HG03025 (cell line): Measurements from ENCODE around the gene PHYKPL.
"Not testable (repeated sequence)": the region's sequence is repeated elsewhere in the genome, so short reads cannot be mapped to it uniquely, and the experiment has no call there.

ENCODE experiments used
- ATAC-seq: cut with Tn5 transposase; IDR thresholded peaks from one replicate; pipeline ENCODE4 v1.9.1; 2021; ENCODE audit warnings: mild to moderate bottlenecking, moderate library complexity; ENCODE audit not compliant: unreplicated experiment, low FRiP score

PHYKPL gene

GRCh38 chr5:178240341-178240741, 7.7 kb upstream of the PHYKPL start:
- ATAC-seq = no peak

- ATAC-seq = not testable (repeated sequence)
These were observed 7.2 kb upstream of the PHYKPL start for GRCh38 chr5:178239626-178240301.

- no peak for ATAC-seq
These were observed 6.3 kb upstream of the PHYKPL start for GRCh38 chr5:178238711-178239592.

GRCh38 chr5:178238313-178238635, 5.7 kb upstream of the PHYKPL start:
- no peak for ATAC-seq

GRCh38 chr5:178237431-178238312, 5.1 kb upstream of the PHYKPL start:
- no peak for ATAC-seq

GRCh38 chr5:178236679-178237078, 4.1 kb upstream of the PHYKPL start:
- no peak for ATAC-seq

- ATAC-seq = no peak
These were observed 3.5 kb upstream of the PHYKPL start for GRCh38 chr5:178236126-178236525.

- ATAC-seq = no peak
These were observed 3.0 kb upstream of the PHYKPL start for GRCh38 chr5:178235588-178235974.

GRCh38 chr5:178234750-178235587, 2.4 kb upstream of the PHYKPL start:
- ATAC-seq = no peak

- no peak for ATAC-seq
These were observed 1.6 kb upstream of the PHYKPL start for GRCh38 chr5:178234121-178234749.

GRCh38 chr5:178232920-178233429, 373 bp upstream of the PHYKPL start:
- peak; percentile 21 for ATAC-seq

GRCh38 chr5:178231539-178232123, 971 bp downstream of the PHYKPL start:
- ATAC-seq = peak; percentile 3

- ATAC-seq = no peak
These were observed 1.6 kb downstream of the PHYKPL start for GRCh38 chr5:178230879-178231538.

GRCh38 chr5:178229861-178230260, 2.7 kb downstream of the PHYKPL start:
- ATAC-seq = no peak

- not testable (repeated sequence) for ATAC-seq
These were observed 3.5 kb downstream of the PHYKPL start for GRCh38 chr5:178229111-178229510.

GRCh38 chr5:178228609-178229008, 4.0 kb downstream of the PHYKPL start:
- no peak for ATAC-seq

GRCh38 chr5:178227929-178228328, 4.7 kb downstream of the PHYKPL start:
- ATAC-seq = no peak

- ATAC-seq = no peak
These were observed 5.4 kb downstream of the PHYKPL start for GRCh38 chr5:178227138-178227659.
